G401 (cell line): Measurements from ENCODE around the gene AQP7. TPM values are rescaled to one million over a fixed set of nuclear protein-coding genes. Genes with fewer than 3 reads are reported as not detected.

Experiments
- DNase-seq: peaks from one replicate; pipeline ENCODE4 v3.0.0-alpha.2; 2015; ENCODE audit warnings: low spot score
- in situ Hi-C: cut with HindIII; loops from 2 replicates; pipeline ENCODE4 v1.10.0; 2016; ENCODE audit warnings: low sequenced_read_pairs, mixed read lengths
- total RNA-seq: library from RNA; depleted of rRNA; stranded (reverse); fragments of >200 nt; shearing (Covaris generic); gene quantifications from 2 replicates; pipeline ENCODE4 v1.2.3, GENCODE V29; 2014; rRNA removed

AQP7 gene
- total RNA-seq, 1 experiment from 2014 or later = 0.17 TPM

GRCh38 chr9:33348998-33349397, 53.4 kb downstream of the AQP7 start:
- DNase-seq = no peak
- in situ Hi-C loops = no loop called here

- DNase-seq = peak; percentile 61
- in situ Hi-C loops = no loop called here
Observed at GRCh38 chr9:33346564-33346963, 55.8 kb downstream of the AQP7 start.

- in situ Hi-C loops = no loop called here
- no peak for DNase-seq
Observed at GRCh38 chr9:33344145-33344544, 58.2 kb downstream of the AQP7 start.

- in situ Hi-C loops = no loop called here
Observed at GRCh38 chr9:33341182-33341581, 61.2 kb downstream of the AQP7 start.

GRCh38 chr9:33340186-33340585, 62.2 kb downstream of the AQP7 start:
- DNase-seq = no peak
- in situ Hi-C loops = no loop called here

More at GRCh38 chr9:33341182-33341581, 61.2 kb downstream of the AQP7 start:
- DNase-seq = no peak

Other genes starting within 250 kb of the AQP7 start
- gene B4GALT1, start 235.2 kb downstream of the AQP7 start, total RNA-seq = 15.1 and 15.3 TPM in 2 replicates
- gene SPINK4, start 162.4 kb downstream of the AQP7 start, total RNA-seq = not detected in 2 replicates
- 58.1 and 84.4 TPM in 2 replicates for gene BAG1, start 137.9 kb downstream of the AQP7 start, total RNA-seq
- 70.0 and 93.2 TPM in 2 replicates for gene CHMP5, start 137.5 kb downstream of the AQP7 start, total RNA-seq
- 14.8 and 17.4 TPM in 2 replicates for gene NFX1, start 112.1 kb downstream of the AQP7 start, total RNA-seq
- not detected in 2 replicates for gene AQP3, start 45.0 kb upstream of the AQP7 start, total RNA-seq
- 21.8 and 33.8 TPM in 2 replicates for gene NOL6, start 71.4 kb upstream of the AQP7 start, total RNA-seq
- 3.2 and 20.1 TPM in 2 replicates for gene ANKRD18B, start 121.7 kb upstream of the AQP7 start, total RNA-seq